ENCODE measurements around the gene PEBP1.

GRCh38 chr12:118109088-118109487, 26.8 kb upstream of the PEBP1 start:
- TF ChIP-seq POLR2A (IDR thresholded peaks at IDR 0.05; ENCODE audit: low read length) (no peak), GATA1 (IDR thresholded peaks at IDR 0.05; ENCODE audit: low read depth, low read length) (no peak)
